ENCODE results near the gene ZC3H6. TPM values are rescaled to one million over a fixed set of nuclear protein-coding genes. Genes with fewer than 3 reads are reported as not detected.

Gene ZC3H6
- total and polyA plus RNA-seq, 2 of the 4 experiments (the other 2 are of a cell fraction) = 0.55 to 2.0 TPM

DNA sequence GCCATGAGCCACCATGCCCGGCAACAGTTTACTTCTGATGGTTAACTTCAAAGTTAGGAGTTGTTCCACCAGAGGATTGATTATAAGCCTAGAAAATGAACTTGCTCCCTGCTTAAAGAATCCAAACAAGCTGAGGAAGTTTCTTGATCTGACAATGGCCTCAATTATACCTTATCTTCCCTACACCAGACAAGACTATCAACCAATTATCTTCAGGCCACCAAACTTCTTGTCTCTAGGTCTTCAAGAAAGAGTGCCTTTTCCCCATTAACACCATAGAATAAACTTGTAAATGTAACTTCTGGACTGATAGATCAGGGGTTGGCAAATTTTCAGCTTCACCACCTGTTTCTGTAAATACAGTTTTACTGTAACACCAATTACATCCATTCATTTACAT lies 35.5 kb upstream of the ZC3H6 start:
- H3K79me1 ChIP-seq (ENCODE audit: low read depth in 1 of 2, low read length in 2 of 2) = no peaks in the 10 kb centered on the region
- no peak overlapping the region for H2AK5ac ChIP-seq (ENCODE audit: low read depth, low read length)
- no peak overlapping the region for H3K4me3 ChIP-seq (ENCODE audit: insufficient read depth, low read depth, low read length)
- no peak overlapping the region for H2AK9ac ChIP-seq (replicated peaks; ENCODE audit: low read depth, low read length, poor library complexity)
- intact Hi-C loops (cut with micrococcal nuclease) (loop anchor here (10.0 kb wide), 1 partner anchor 125 kb away; no protein-coding TSS in a partner anchor), dilution Hi-C loops (cut with HindIII; ENCODE audit: low sequenced_read_pairs, unreplicated experiment) (no loop called here), in situ Hi-C loops (cut with MboI; ENCODE audit: low sequenced_read_pairs) (no loop called here)
- no peak overlapping the region for H3K14ac ChIP-seq (replicated peaks; ENCODE audit: low read depth, low read length)
- H3K9ac ChIP-seq (ENCODE audit: low read depth, low read length) = no peak overlapping the region
- no peak overlapping the region for H4K8ac ChIP-seq (ENCODE audit: low read depth in 2 of 2, low read length in 2 of 2)
- no peaks in the 10 kb centered on the region for H3K9me3 ChIP-seq (ENCODE audit: control insufficient read depth, insufficient read depth, low read length)
- H3K27ac ChIP-seq (ENCODE audit: insufficient read depth, low read length) = no peak overlapping the region
- H3K4me1 ChIP-seq (ENCODE audit: control insufficient read depth, insufficient read depth, low read length) = no peaks in the 10 kb centered on the region
- H4K5ac ChIP-seq (ENCODE audit: low read depth, low read length) = no peak overlapping the region
- WGBS, 2 experiments (ENCODE audit: extremely low coverage in 2 of 2, insufficient read length in 1 of 2) = no CpG with 5 or more reads among the region's 1 CpG
- H4K20me1 ChIP-seq (ENCODE audit: insufficient read depth, low read length) = no peaks in the 10 kb centered on the region
- TF ChIP-seq, protein P1, sequence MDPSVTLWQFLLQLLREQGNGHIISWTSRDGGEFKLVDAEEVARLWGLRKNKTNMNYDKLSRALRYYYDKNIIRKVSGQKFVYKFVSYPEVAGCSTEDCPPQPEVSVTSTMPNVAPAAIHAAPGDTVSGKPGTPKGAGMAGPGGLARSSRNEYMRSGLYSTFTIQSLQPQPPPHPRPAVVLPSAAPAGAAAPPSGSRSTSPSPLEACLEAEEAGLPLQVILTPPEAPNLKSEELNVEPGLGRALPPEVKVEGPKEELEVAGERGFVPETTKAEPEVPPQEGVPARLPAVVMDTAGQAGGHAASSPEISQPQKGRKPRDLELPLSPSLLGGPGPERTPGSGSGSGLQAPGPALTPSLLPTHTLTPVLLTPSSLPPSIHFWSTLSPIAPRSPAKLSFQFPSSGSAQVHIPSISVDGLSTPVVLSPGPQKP (IDR thresholded peaks at IDR 0.05; ENCODE audit: borderline replicate concordance, low read depth, low read length) = no peak
- TF ChIP-seq POLR2A (IDR thresholded peaks at IDR 0.05; ENCODE audit: low read depth, low read length) (no peak), RAD21 (IDR thresholded peaks at IDR 0.05; ENCODE audit: low read length) (no peak), MXI1 (IDR thresholded peaks at IDR 0.05; ENCODE audit: borderline replicate concordance, low read depth, low read length) (no peak), MAZ (IDR thresholded peaks at IDR 0.05; ENCODE audit: borderline replicate concordance, low read depth, low read length) (no peak), RCOR1 (IDR thresholded peaks at IDR 0.05; ENCODE audit: insufficient replicate concordance, low read length) (no peak), FOS (IDR thresholded peaks at IDR 0.05; ENCODE audit: low read depth, low read length) (no peak), BHLHE40 (IDR thresholded peaks at IDR 0.05; ENCODE audit: low read depth, low read length) (no peak), CEBPB (IDR thresholded peaks at IDR 0.05; ENCODE audit: low read depth, low read length) (no peak), MAFK (IDR thresholded peaks at IDR 0.05; ENCODE audit: low read depth, low read length) (no peak), SMC3 (IDR thresholded peaks at IDR 0.05; ENCODE audit: low read depth, low read length) (no peak), CHD1 (IDR thresholded peaks at IDR 0.05; ENCODE audit: low read depth, low read length) (no peak), RFX5 (IDR thresholded peaks at IDR 0.05; ENCODE audit: low read depth, low read length) (no peak), NFE2L2 (IDR thresholded peaks at IDR 0.05; ENCODE audit: low read depth, low read length) (no peak)
- TF ChIP-seq, protein P2, sequence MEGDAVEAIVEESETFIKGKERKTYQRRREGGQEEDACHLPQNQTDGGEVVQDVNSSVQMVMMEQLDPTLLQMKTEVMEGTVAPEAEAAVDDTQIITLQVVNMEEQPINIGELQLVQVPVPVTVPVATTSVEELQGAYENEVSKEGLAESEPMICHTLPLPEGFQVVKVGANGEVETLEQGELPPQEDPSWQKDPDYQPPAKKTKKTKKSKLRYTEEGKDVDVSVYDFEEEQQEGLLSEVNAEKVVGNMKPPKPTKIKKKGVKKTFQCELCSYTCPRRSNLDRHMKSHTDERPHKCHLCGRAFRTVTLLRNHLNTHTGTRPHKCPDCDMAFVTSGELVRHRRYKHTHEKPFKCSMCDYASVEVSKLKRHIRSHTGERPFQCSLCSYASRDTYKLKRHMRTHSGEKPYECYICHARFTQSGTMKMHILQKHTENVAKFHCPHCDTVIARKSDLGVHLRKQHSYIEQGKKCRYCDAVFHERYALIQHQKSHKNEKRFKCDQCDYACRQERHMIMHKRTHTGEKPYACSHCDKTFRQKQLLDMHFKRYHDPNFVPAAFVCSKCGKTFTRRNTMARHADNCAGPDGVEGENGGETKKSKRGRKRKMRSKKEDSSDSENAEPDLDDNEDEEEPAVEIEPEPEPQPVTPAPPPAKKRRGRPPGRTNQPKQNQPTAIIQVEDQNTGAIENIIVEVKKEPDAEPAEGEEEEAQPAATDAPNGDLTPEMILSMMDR (conservative IDR thresholded peaks at IDR 0.05; ENCODE audit: low read depth, low read length) = no peak
- TF ChIP-seq, protein P3, sequence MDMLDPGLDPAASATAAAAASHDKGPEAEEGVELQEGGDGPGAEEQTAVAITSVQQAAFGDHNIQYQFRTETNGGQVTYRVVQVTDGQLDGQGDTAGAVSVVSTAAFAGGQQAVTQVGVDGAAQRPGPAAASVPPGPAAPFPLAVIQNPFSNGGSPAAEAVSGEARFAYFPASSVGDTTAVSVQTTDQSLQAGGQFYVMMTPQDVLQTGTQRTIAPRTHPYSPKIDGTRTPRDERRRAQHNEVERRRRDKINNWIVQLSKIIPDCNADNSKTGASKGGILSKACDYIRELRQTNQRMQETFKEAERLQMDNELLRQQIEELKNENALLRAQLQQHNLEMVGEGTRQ (IDR thresholded peaks at IDR 0.05; ENCODE audit: low read depth, low read length) = no peak
- H3K9me1 ChIP-seq (ENCODE audit: insufficient read depth, low read length) = no peaks in the 10 kb centered on the region
- no peak overlapping the region for H3K23ac ChIP-seq (ENCODE audit: low read depth, low read length)
- no peak overlapping the region for H3K4me2 ChIP-seq (ENCODE audit: low read depth, low read length)
- ATAC-seq (ENCODE audit: low read depth) (no peak), DNase-seq (no peak)
- no peak overlapping the region for H2BK15ac ChIP-seq (ENCODE audit: low read depth, low read length)
- H2BK120ac ChIP-seq (ENCODE audit: low read depth, low read length) = no peak overlapping the region
- no peaks in the 10 kb centered on the region for H3K27me3 ChIP-seq (ENCODE audit: control insufficient read depth, insufficient read depth, low read length)
- H4K91ac ChIP-seq (ENCODE audit: insufficient read depth, low read depth, low read length) = no peak overlapping the region
- H2BK5ac ChIP-seq (ENCODE audit: low read depth, low read length, poor library complexity, severe bottlenecking) = no peak overlapping the region
- no peak overlapping the region for H2BK20ac ChIP-seq (ENCODE audit: low read depth, low read length)
- no peak overlapping the region for H3K4ac ChIP-seq (ENCODE audit: low read depth, low read length)
- BruUV-seq (replicated peaks) = no TSS peak
- peaks cover 2% of the 10 kb centered on the region; the same call in 1 of the 2 replicates for H3K36me3 ChIP-seq (ENCODE audit: control insufficient read depth, insufficient read depth, low read length)
- ChIA-PET CTCF (no interaction called here), POLR2A (ENCODE audit: unreplicated experiment) (no interaction called here)
- no peak overlapping the region for H3K56ac ChIP-seq (ENCODE audit: extremely low read depth, insufficient read depth, low read length)
- no peak overlapping the region for H3K18ac ChIP-seq (ENCODE audit: low read depth, low read length)
- H2AFZ ChIP-seq (replicated peaks; ENCODE audit: low read length, poor library complexity) = no peak overlapping the region

Measured in IMR-90 (cell line).